Activated CD8-positive, alpha-beta T cell treated with anti-CD3 and anti-CD28 coated beads, Interleukin-2, amount 10 ng/mL, durations not matched to agents 7 days and 5 days (primary cell): ENCODE measurements around the gene NELL2. TPM values are rescaled to one million over a fixed set of nuclear protein-coding genes. Genes with fewer than 3 reads are reported as not detected.
"Not testable (repeated sequence)": the region's sequence is repeated elsewhere in the genome, so short reads cannot be mapped to it uniquely, and the experiment has no call there.

Source experiments
- ATAC-seq: fragments of 150-1000 bp; cut with Tn5 transposase; one replicate; pipeline ENCODE4 v1.10.0; 2021; ENCODE audit warnings: moderate library complexity
- CTCF ChIA-PET: fragments of 350-600 bp; sonication (Branson Sonifier 250); formaldehyde crosslinking; loops from one replicate; lab custom pipeline; 2021; ENCODE audit warnings: antibody characterized with exemption; lab: Charles Lee
- POLR2A ChIA-PET: fragments of 350-600 bp; sonication (Branson Sonifier 250); formaldehyde crosslinking; loops from one replicate; lab custom pipeline; 2021; ENCODE audit warnings: antibody characterized with exemption; lab: Charles Lee
- DNase-seq: peaks from one replicate; pipeline ENCODE4 v3.0.0-alpha.2; 2020
- H3K27ac Mint-ChIP-seq: one replicate; pipeline ENCODE4 v1.8.0; 2021; ENCODE audit warnings: mild to moderate bottlenecking, mixed read lengths
- H3K27me3 Mint-ChIP-seq: one replicate; pipeline ENCODE4 v1.8.0; 2021; ENCODE audit warnings: low read depth, mixed read lengths
- H3K36me3 Mint-ChIP-seq: one replicate; pipeline ENCODE4 v1.8.0; 2021; ENCODE audit warnings: low read depth, mixed read lengths
- H3K4me1 Mint-ChIP-seq: one replicate; pipeline ENCODE4 v1.8.0; 2021; ENCODE audit warnings: low read depth, mixed read lengths
- H3K4me3 Mint-ChIP-seq: one replicate; pipeline ENCODE4 v1.8.0; 2021; ENCODE audit warnings: mild to moderate bottlenecking, mixed read lengths
- H3K9me3 Mint-ChIP-seq: one replicate; pipeline ENCODE4 v1.8.0; 2022; ENCODE audit warnings: mixed read lengths; ENCODE audit not compliant: insufficient read depth
- total RNA-seq, 2 experiments: library from RNA; stranded (reverse); gene quantifications; one replicate each; pipeline ENCODE4 v1.2.3, GENCODE V29; 2021

The NELL2 gene
- total RNA-seq, 2 experiments from 2014 or later: 43.8 to 47.4 TPM

GRCh38 chr12:44829045-44829444, 47.1 kb downstream of the NELL2 start:
- H3K27me3 Mint-ChIP-seq: no peaks in the 10 kb centered on the region
- H3K4me3 Mint-ChIP-seq: peak overlapping the region; percentile 42
- H3K36me3 Mint-ChIP-seq: peaks cover 15% of the 10 kb centered on the region
- ATAC-seq (no peak), DNase-seq (no peak)
- H3K4me1 Mint-ChIP-seq: peaks cover 67% of the 10 kb centered on the region
- H3K9me3 Mint-ChIP-seq: peaks cover 4% of the 10 kb centered on the region
- ChIA-PET CTCF (interaction anchor here (1.5 to 4.7 kb wide), 8 partner anchors 8 to 46 kb away, joined by 3 to 59 read pairs (median 6); partner anchors contain the start of gene NELL2), POLR2A (interaction anchor here (1.1 to 2.7 kb wide), 4 partner anchors 11 to 46 kb away, joined by 3 to 18 read pairs (median 6); no protein-coding TSS in a partner anchor)
- peak overlapping the region; percentile 44 for H3K27ac Mint-ChIP-seq

GRCh38 chr12:44827832-44828438, 48.2 kb downstream of the NELL2 start:
- Mint-ChIP-seq H3K4me3 (peak overlapping the region; percentile 64), H3K9me3 (peaks cover 4% of the 10 kb centered on the region), H3K27ac (peak overlapping the region; percentile 87), H3K27me3 (no peaks in the 10 kb centered on the region), H3K4me1 (peaks cover 67% of the 10 kb centered on the region), H3K36me3 (peaks cover 20% of the 10 kb centered on the region)
- no peak for DNase-seq
- ChIA-PET CTCF (interaction anchor here (0.8 to 4.7 kb wide), 10 partner anchors 10 to 47 kb away, joined by 3 to 59 read pairs (median 4); partner anchors contain the start of gene NELL2), POLR2A (interaction anchor here (0.6 to 2.7 kb wide), 3 partner anchors 20 to 47 kb away, joined by 3 to 18 read pairs (median 4); no protein-coding TSS in a partner anchor)
- peak; percentile 61 for ATAC-seq

GRCh38 chr12:44821702-44822101, 54.4 kb downstream of the NELL2 start:
- Mint-ChIP-seq H3K36me3 (peaks cover 28% of the 10 kb centered on the region), H3K4me1 (peaks cover 65% of the 10 kb centered on the region)
- H3K27ac Mint-ChIP-seq, H3K4me3 Mint-ChIP-seq, H3K27me3 Mint-ChIP-seq, DNase-seq, ATAC-seq, POLR2A ChIA-PET, H3K9me3 Mint-ChIP-seq: not testable (repeated sequence)
- CTCF ChIA-PET: interaction anchor here (1.0 to 1.4 kb wide), 2 partner anchors 9 to 19 kb away, joined by 3 to 9 read pairs; no protein-coding TSS in a partner anchor

- Mint-ChIP-seq H3K27me3 (no peaks in the 10 kb centered on the region), H3K4me1 (peaks cover 73% of the 10 kb centered on the region), H3K36me3 (peaks cover 27% of the 10 kb centered on the region), H3K4me3 (peak overlapping the region; percentile 10), H3K9me3 (peaks cover 1% of the 10 kb centered on the region), H3K27ac (peak overlapping the region; percentile 71)
- POLR2A ChIA-PET: no interaction called here
- CTCF ChIA-PET: no interaction called here
- no peak for ATAC-seq
- DNase-seq: no peak
These were observed 56.2 kb downstream of the NELL2 start for GRCh38 chr12:44819884-44820283.

- Mint-ChIP-seq H3K9me3 (no peaks in the 10 kb centered on the region), H3K4me3 (no peak overlapping the region), H3K36me3 (peaks cover 28% of the 10 kb centered on the region), H3K27ac (peak overlapping the region; percentile 47), H3K27me3 (no peaks in the 10 kb centered on the region), H3K4me1 (peaks cover 72% of the 10 kb centered on the region)
- ATAC-seq (no peak), DNase-seq (no peak)
- ChIA-PET CTCF (interaction anchor here (1.0 to 2.6 kb wide), 3 partner anchors 8 to 56 kb away, joined by 3 to 11 read pairs (median 4); no protein-coding TSS in a partner anchor), POLR2A (interaction anchor here (1.7 kb wide), 1 partner anchor 58 kb away, joined by 3 read pairs; the partner anchor contains the start of gene NELL2)
These were observed 58.4 kb downstream of the NELL2 start for GRCh38 chr12:44817687-44818086.

- POLR2A ChIA-PET: no interaction called here
- Mint-ChIP-seq H3K36me3 (peaks cover 28% of the 10 kb centered on the region), H3K9me3 (no peaks in the 10 kb centered on the region), H3K27ac (no peak overlapping the region), H3K27me3 (no peaks in the 10 kb centered on the region), H3K4me3 (no peak overlapping the region), H3K4me1 (peaks cover 77% of the 10 kb centered on the region)
- CTCF ChIA-PET: interaction anchor here (1.4 to 2.8 kb wide), 4 partner anchors 14 to 114 kb away, joined by 4 to 26 read pairs (median 10); partner anchors contain the start of gene NELL2
- ATAC-seq (no peak), DNase-seq (no peak)
These were observed 59.6 kb downstream of the NELL2 start for GRCh38 chr12:44816446-44817017.

GRCh38 chr12:44812062-44812461, 64.1 kb downstream of the NELL2 start:
- ATAC-seq (peak; percentile 92), DNase-seq (peak; percentile 79)
- H3K4me3 Mint-ChIP-seq: no peak overlapping the region
- H3K36me3 Mint-ChIP-seq: peaks cover 15% of the 10 kb centered on the region
- ChIA-PET POLR2A (interaction anchor here (0.7 to 1.5 kb wide), 3 partner anchors 37 to 64 kb away, joined by 3 to 14 read pairs (median 3); partner anchors contain the start of gene NELL2), CTCF (interaction anchor here (0.8 to 4.6 kb wide), 31 partner anchors 9 to 796 kb away, joined by 3 to 142 read pairs (median 6); partner anchors contain the start of gene NELL2)
- H3K27ac Mint-ChIP-seq: no peak overlapping the region
- peaks cover 42% of the 10 kb centered on the region for H3K4me1 Mint-ChIP-seq
- H3K27me3 Mint-ChIP-seq: no peaks in the 10 kb centered on the region
- H3K9me3 Mint-ChIP-seq: no peaks in the 10 kb centered on the region

- no peaks in the 10 kb centered on the region for H3K27me3 Mint-ChIP-seq
- no peak overlapping the region for H3K4me3 Mint-ChIP-seq
- no peak overlapping the region for H3K27ac Mint-ChIP-seq
- ATAC-seq (no peak), DNase-seq (no peak)
- no peaks in the 10 kb centered on the region for H3K36me3 Mint-ChIP-seq
- peaks cover 4% of the 10 kb centered on the region for H3K4me1 Mint-ChIP-seq
- no peaks in the 10 kb centered on the region for H3K9me3 Mint-ChIP-seq
- CTCF ChIA-PET: interaction anchor here (1.1 to 1.2 kb wide), 2 partner anchors 9 to 73 kb away, joined by 4 read pairs; no protein-coding TSS in a partner anchor
- POLR2A ChIA-PET: no interaction called here
These were observed 72.0 kb downstream of the NELL2 start for GRCh38 chr12:44804068-44804467.

GRCh38 chr12:44795970-44796369, 80.1 kb downstream of the NELL2 start:
- ChIA-PET CTCF (interaction anchor here (0.9 to 1.0 kb wide), 2 partner anchors 22 to 78 kb away, joined by 3 to 4 read pairs; no protein-coding TSS in a partner anchor), POLR2A (no interaction called here)
- Mint-ChIP-seq H3K36me3 (peaks cover 3% of the 10 kb centered on the region), H3K4me3 (no peak overlapping the region), H3K9me3 (no peaks in the 10 kb centered on the region), H3K27me3 (no peaks in the 10 kb centered on the region), H3K27ac (no peak overlapping the region), H3K4me1 (no peaks in the 10 kb centered on the region)
- no peak for ATAC-seq
- DNase-seq: no peak

GRCh38 chr12:44788731-44789130, 87.4 kb downstream of the NELL2 start:
- ChIA-PET CTCF (interaction anchor here (1.0 to 1.6 kb wide), 4 partner anchors 11 to 85 kb away, joined by 3 to 4 read pairs (median 4); no protein-coding TSS in a partner anchor), POLR2A (interaction anchor here (0.6 kb wide), 1 partner anchor 80 kb away, joined by 3 read pairs; no protein-coding TSS in a partner anchor)
- Mint-ChIP-seq H3K36me3 (peaks cover 29% of the 10 kb centered on the region), H3K27me3 (no peaks in the 10 kb centered on the region), H3K4me3 (no peak overlapping the region), H3K9me3 (peaks cover 4% of the 10 kb centered on the region), H3K27ac (no peak overlapping the region), H3K4me1 (no peaks in the 10 kb centered on the region)
- DNase-seq: no peak
- ATAC-seq: no peak

- CTCF ChIA-PET: interaction anchor here (0.8 to 2.1 kb wide), 6 partner anchors 32 to 168 kb away, joined by 3 to 12 read pairs (median 6); no protein-coding TSS in a partner anchor
- no peak overlapping the region for H3K27ac Mint-ChIP-seq
- H3K36me3 Mint-ChIP-seq: peaks cover 39% of the 10 kb centered on the region
- POLR2A ChIA-PET: no interaction called here
- DNase-seq (no peak), ATAC-seq (no peak)
- H3K4me3 Mint-ChIP-seq: no peak overlapping the region
- peaks cover 5% of the 10 kb centered on the region for H3K4me1 Mint-ChIP-seq
- no peaks in the 10 kb centered on the region for H3K27me3 Mint-ChIP-seq
- peaks cover 22% of the 10 kb centered on the region for H3K9me3 Mint-ChIP-seq
These were observed 95.8 kb downstream of the NELL2 start for GRCh38 chr12:44780221-44780790.
